RWPE2 (cell line): ENCODE results near the gene VRK3.

Experiments used
- ATAC-seq: fragments of 200-7000 bp; cut with Tn5 transposase; 3 replicates; pipeline ENCODE4 v1.9.1; 2021; ENCODE audit warnings: low read depth
- DNase-seq: peaks from one replicate; pipeline ENCODE4 v3.0.0-alpha.2; 2020; ENCODE audit warnings: low spot score
- H3K27ac ChIP-seq: fragments of 450-650 bp; 2 replicates; pipeline ENCODE4 v1.5.1; 2017; ENCODE audit warnings: mild to moderate bottlenecking; ENCODE audit not compliant: poor library complexity, severe bottlenecking
- H3K27me3 ChIP-seq: fragments of 250-450 bp; sonication (Bioruptor Pico); 2 replicates; pipeline ENCODE4 v1.5.1; 2021; ENCODE audit warnings: mild to moderate bottlenecking, moderate library complexity; ENCODE audit not compliant: insufficient read depth, poor library complexity, severe bottlenecking
- H3K36me3 ChIP-seq: fragments of 250-450 bp; sonication (Bioruptor Pico); 2 replicates; pipeline ENCODE4 v1.5.1; 2020; ENCODE audit warnings: low read depth, mild to moderate bottlenecking, moderate library complexity
- H3K4me1 ChIP-seq: fragments of 250-450 bp; sonication (Bioruptor Pico); 2 replicates; pipeline ENCODE4 v1.5.1; 2021; ENCODE audit warnings: mild to moderate bottlenecking, moderate library complexity; ENCODE audit not compliant: insufficient read depth, poor library complexity, severe bottlenecking
- H3K4me3 ChIP-seq: fragments of 250-450 bp; sonication (Bioruptor Pico); 2 replicates; pipeline ENCODE4 v1.5.1; 2021; ENCODE audit warnings: mild to moderate bottlenecking, moderate library complexity; ENCODE audit not compliant: severe bottlenecking
- H3K9me3 ChIP-seq: fragments of 250-450 bp; sonication (Bioruptor Pico); 2 replicates; pipeline ENCODE4 v1.5.1; 2021; ENCODE audit warnings: mild to moderate bottlenecking, moderate library complexity; ENCODE audit not compliant: severe bottlenecking
- CTCF ChIP-seq: fragments of 450-650 bp; IDR thresholded peaks from one replicate; pipeline ENCODE4 v1.5.1; 2017; ENCODE audit warnings: mild to moderate bottlenecking, moderate library complexity; ENCODE audit not compliant: poor library complexity, severe bottlenecking

The VRK3 gene

GRCh38 chr19:49953416-49953815, 71.8 kb downstream of the VRK3 start:
- no peaks in the 10 kb centered on the region for H3K36me3 ChIP-seq
- DNase-seq: no peak
- ATAC-seq: no peak
- no peak overlapping the region for H3K4me3 ChIP-seq
- H3K27ac ChIP-seq: no peak overlapping the region
- no peak for TF ChIP-seq CTCF
- H3K4me1 ChIP-seq: no peaks in the 10 kb centered on the region
- peaks cover 3% of the 10 kb centered on the region for H3K27me3 ChIP-seq
- H3K9me3 ChIP-seq: peaks cover 3% of the 10 kb centered on the region

- DNase-seq (no peak), ATAC-seq (no peak)
Observed at GRCh38 chr19:49952906-49953305, 72.3 kb downstream of the VRK3 start.

GRCh38 chr19:49952479-49952836, 72.7 kb downstream of the VRK3 start:
- Histone ChIP-seq H3K27me3 (peaks cover 3% of the 10 kb centered on the region), H3K4me3 (no peak overlapping the region), H3K9me3 (peaks cover 3% of the 10 kb centered on the region), H3K4me1 (no peaks in the 10 kb centered on the region), H3K36me3 (no peaks in the 10 kb centered on the region), H3K27ac (no peak overlapping the region)
- no peak for TF ChIP-seq CTCF
- ATAC-seq (no peak), DNase-seq (no peak)

More at GRCh38 chr19:49952906-49953305, 72.3 kb downstream of the VRK3 start:
- Histone ChIP-seq H3K36me3 (no peaks in the 10 kb centered on the region), H3K27ac (no peak overlapping the region), H3K27me3 (peaks cover 3% of the 10 kb centered on the region), H3K4me3 (no peak overlapping the region), H3K4me1 (no peaks in the 10 kb centered on the region), H3K9me3 (peaks cover 3% of the 10 kb centered on the region)
- no peak for TF ChIP-seq CTCF

GRCh38 chr19:49951806-49952478, 73.2 kb downstream of the VRK3 start:
- Histone ChIP-seq H3K27me3 (peaks cover under 1% of the 10 kb centered on the region), H3K36me3 (no peaks in the 10 kb centered on the region), H3K4me3 (no peak overlapping the region), H3K27ac (no peak overlapping the region), H3K9me3 (peaks cover 3% of the 10 kb centered on the region), H3K4me1 (no peaks in the 10 kb centered on the region)
- DNase-seq (no peak), ATAC-seq (no peak)
- TF ChIP-seq CTCF: no peak

GRCh38 chr19:49950956-49951526, 74.1 kb downstream of the VRK3 start:
- DNase-seq: no peak
- no peak for TF ChIP-seq CTCF
- H3K9me3 ChIP-seq: peaks cover 3% of the 10 kb centered on the region
- H3K36me3 ChIP-seq: no peaks in the 10 kb centered on the region
- no peak for ATAC-seq
- H3K4me1 ChIP-seq: no peaks in the 10 kb centered on the region
- no peaks in the 10 kb centered on the region for H3K27me3 ChIP-seq
- H3K4me3 ChIP-seq: no peak overlapping the region
- H3K27ac ChIP-seq: no peak overlapping the region
